Activated CD4-positive, alpha-beta T cell treated with anti-CD3 and anti-CD28 coated beads, Interleukin-2, amount 50 U/mL, for 48 hours (primary cell): ENCODE results near the gene NOX3.
"Not testable (repeated sequence)": the region's sequence is repeated elsewhere in the genome, so short reads cannot be mapped to it uniquely, and the experiment has no call there.

Experiments used
- DNase-seq, 2 experiments: peaks; one replicate each; pipeline ENCODE4 v3.0.0-alpha.2; 2020

Gene NOX3, protein sequence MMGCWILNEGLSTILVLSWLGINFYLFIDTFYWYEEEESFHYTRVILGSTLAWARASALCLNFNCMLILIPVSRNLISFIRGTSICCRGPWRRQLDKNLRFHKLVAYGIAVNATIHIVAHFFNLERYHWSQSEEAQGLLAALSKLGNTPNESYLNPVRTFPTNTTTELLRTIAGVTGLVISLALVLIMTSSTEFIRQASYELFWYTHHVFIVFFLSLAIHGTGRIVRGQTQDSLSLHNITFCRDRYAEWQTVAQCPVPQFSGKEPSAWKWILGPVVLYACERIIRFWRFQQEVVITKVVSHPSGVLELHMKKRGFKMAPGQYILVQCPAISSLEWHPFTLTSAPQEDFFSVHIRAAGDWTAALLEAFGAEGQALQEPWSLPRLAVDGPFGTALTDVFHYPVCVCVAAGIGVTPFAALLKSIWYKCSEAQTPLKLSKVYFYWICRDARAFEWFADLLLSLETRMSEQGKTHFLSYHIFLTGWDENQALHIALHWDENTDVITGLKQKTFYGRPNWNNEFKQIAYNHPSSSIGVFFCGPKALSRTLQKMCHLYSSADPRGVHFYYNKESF

DNA sequence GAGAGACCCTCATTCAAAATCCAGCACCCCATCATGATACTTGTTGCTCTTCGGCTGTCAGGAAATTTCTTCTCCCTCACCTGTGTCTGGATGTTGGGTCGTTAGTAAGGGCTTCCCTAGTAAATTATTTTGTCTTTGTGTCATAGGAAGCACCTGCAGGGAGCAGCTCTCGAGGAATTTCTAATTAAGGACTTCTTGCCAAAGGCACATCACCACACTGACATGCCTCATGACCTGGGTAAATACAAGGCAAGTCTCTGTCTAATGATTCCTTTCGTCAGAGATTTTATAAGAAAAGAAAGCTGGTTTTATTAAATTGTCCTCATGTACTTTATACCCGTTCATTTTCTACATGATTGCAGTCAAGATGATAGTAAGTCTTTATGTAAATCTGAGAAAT, at the start of gene NOX3:
Gene NOX3 (minus strand): TSS at position 74 of the 400 bp plus-strand sequence. CDS start 39 bp downstream, at position 35.
- DNase-seq: no peak

DNA sequence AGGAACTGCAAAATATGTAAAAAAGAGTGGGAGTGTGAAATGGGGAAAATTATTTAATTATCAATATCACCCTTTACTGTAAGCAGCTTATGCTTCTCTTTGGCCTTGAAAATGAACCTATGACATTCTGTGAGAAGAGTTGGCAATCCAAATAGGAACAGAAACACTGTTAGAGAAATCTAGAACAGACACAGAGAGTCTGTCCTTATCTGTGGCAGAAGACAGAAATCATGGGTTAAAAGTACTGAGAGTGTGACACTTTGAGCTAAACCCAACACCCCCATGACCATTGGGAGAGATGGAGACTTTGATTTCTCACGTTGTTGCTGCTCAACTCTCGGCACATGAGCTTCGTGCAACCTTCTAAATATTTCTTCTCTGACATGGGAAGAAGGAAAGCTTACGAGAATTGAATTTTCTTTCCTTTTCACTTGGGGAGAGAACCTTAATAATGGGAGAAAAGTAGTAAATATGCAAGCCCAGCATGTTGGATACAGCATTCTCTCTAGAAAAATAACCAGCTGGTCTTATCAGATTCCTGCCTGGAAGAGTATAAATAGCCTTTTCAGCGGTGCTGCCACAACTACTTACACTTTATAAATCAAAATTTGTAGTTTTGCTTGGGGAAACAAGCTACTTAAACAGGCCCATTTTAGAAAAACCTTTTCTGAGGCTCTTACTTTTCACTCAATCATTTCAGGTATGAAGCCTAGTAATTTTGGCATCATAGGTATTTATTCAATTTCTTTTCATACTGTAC, 49.4 kb upstream of the NOX3 start:
- no peak for DNase-seq

DNA sequence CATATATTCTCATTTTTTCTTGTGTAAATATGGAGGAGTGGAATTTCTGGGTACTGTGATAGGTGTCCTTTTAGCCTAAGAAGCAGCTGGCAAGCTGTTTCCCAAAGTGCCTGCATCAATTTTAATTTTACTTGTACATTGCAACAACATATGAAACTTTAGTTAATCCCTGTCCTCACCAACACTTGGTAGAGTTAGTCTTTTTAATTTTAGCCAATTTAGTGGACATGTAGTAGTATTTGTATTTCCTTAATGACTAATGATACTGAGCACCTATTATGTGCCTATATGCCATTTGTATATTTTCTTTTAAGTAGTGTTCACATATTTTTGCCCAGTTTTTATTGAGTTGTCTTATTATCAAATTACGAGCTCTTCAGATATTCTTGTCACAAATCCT, 46.8 kb upstream of the NOX3 start:
- no peak for DNase-seq

DNA sequence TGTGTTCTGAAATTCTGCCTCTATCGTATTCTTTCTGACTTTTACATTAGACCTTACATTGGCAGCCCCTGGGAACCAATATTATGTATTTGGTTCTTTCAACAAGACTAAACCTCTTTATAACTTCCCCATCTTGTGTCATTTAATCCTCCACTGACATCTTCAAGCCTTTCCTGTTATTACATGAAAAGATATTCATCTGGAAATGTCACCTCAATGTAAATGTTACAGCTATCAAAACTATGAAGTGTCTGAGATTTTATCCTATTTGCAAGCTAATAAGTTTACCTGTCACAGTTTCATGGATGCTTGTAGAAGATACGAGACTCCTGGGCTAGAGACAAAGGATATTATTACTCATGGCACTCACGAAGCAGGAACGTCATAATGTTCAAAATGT, 43.9 kb upstream of the NOX3 start:
- no peak for DNase-seq

DNA sequence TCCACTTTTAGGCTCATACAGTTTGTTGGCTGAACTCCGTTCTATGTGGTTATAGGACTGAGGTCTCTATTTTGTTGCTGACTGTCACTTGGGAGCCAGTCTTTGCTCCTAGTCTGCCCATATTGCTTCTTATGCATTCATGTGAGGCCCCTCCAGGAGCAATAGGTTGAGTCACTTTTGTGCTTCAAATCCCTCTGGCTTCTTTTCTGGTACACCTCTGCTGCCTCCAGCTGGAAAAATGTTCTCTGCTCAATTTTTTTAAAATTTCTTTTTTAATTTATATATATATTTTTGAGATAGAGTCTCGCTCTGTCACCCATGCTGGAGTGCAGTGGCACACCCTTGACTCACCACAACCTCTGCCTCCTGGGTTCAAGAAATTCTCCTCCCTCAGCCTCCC, 42.7 kb upstream of the NOX3 start:
- DNase-seq: no peak

DNA sequence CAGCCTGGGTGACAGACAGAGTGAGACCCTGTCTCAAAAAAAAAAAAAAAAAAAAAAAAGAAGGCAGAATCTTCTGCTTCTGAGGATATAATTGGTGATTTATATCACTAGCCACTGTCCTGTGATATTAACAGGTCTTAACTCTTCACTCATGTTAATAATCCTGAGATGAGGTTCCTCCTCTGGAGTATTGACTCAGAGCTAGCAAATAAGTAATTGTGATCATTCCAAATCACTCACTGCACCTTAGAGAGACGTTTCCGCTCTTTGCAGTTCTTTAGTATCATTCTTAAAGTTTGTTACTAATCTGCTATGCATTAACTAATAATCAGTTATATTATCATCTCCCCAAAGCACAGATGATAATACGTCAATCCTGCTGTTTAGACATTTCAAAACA, 41.6 kb upstream of the NOX3 start:
- DNase-seq: no peak

DNA sequence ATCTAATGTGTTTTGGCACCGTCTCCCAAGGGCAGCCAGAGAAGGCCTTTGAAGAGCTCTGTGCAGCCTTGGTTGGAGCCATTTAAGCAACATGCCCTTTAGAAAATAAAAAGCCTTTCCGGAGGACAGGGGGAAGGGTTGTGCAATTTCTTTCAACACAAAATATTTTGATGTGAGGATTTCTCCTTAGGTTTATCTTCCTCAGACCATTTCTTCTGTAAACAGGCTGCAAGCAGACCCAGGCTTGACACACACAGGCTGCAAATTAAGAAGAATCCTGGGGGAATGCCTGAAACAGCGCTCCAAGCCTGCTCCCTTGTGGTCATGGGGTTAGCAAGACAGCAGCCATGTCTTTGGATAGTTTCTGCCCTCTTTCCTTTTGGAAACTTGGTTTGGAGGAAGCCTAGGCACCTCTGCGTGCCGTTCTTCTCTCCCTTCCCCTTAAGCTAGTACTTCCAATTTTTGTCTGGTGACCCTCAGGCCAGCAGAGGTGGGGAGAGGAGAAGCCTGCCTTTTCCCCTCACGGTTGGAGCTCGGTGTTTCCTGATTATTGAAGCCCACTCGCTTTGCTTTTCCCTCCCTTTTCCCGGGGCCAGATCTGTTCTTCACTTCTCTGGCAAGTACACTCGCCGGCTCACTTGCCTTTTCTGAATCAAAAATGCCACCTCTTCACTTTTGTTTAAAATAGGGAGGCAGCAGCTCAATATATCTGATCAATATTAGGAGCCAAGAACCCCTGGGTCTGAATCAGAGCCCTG, 39.6 kb upstream of the NOX3 start:
- no peak for DNase-seq

DNA sequence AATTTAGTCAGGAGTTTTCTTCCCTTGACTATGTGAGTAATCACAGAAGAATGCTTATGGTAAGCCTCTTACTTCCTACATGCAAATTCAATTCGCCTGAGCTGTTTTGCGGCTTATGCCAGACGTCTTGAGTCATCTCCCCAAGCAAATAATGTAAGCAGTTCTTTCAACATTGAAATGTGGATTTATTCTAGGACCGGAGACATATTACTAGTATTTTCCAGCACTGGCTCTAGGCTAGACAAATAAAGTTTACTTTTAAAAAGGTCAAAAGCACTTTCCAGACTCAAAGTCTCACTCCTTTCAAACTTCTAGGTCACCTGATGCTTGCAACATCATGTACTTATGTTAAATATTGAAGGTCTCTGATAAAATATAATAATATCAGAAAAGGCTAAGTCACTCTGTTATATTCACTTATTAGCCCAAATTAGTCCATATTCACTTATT, 38.1 kb upstream of the NOX3 start:
- DNase-seq: peak in 1 of 2 experiments; percentile 34

DNA sequence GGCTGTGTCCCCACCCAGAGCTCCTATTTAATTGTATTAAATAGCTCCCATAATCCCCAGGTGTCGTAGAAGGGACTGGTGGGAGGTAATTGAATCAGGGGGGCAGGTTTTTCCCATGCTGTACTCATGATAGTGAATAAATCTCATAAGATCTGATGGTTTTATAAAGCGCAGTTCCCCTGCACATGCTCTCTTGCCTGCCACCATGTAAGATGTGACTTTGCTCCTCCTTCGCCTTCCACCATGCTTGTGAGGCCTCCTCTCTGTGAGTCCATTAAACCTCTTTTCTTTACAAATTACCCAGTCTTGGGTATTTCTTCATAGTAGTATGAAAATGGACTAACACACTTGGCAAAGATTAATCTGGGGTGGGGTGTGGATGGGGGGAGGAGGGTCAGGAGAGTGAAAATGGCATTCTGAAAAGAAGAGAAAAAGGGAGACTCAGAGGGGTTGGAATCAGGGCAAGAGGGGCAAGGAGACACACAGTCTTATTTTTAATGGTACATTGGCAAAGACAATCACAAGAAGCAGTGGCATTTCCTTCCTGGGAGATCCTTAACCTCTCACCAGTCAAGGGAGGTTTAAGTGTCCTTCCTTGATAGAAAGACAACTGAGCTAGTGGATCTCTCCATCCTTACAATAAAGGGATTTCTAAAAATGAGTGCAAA, 37.5 kb upstream of the NOX3 start:
- DNase-seq: no peak

DNA sequence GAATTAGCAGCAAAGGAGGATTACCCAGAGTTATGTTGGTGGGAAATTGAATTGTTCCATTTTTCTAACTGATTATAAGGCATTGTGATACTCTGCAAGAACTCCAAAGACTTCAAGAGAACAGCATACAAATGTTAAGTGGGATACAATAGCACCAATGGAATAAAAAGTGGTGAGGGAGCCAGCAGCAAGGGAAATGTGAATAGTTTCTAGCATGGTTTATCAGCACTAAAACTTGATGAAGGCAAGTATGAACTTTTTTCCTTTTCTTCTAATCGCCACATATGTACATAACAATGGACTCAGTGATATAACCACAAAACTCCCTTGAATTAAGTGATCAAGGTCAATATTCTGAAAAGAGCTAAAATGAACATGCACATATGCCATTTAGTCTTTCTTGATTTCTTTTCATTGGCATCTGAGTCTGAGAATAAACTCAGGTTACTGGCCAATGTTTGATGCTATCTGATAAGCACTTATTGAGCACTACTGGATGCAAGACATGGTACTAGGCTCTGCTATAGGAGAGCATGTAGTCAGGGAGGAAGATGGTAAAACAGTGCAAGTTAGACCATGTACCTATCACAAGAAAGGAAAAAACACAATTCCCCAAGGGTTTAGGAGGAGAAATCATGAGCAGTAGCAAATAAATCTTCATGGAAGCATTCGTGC, 36.6 kb upstream of the NOX3 start:
- no peak for DNase-seq

DNA sequence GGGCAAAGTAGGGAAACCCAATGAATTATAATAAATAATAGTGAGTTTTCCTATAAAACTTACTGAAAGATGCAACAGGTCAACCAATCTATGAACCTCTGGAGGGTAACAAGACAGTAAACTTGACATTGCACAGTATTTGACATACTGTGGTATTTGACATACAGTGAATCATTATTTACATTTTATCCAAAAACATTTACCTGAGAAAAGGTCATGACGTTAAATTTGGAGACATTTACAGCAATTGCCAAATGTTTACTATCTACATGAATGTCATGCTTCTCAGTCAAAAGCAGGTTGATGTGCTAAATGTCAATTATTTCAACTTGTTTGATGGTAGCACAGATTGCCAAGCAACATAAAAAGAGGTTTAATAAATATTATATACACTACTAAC, 35.8 kb upstream of the NOX3 start:
- DNase-seq: no peak

DNA sequence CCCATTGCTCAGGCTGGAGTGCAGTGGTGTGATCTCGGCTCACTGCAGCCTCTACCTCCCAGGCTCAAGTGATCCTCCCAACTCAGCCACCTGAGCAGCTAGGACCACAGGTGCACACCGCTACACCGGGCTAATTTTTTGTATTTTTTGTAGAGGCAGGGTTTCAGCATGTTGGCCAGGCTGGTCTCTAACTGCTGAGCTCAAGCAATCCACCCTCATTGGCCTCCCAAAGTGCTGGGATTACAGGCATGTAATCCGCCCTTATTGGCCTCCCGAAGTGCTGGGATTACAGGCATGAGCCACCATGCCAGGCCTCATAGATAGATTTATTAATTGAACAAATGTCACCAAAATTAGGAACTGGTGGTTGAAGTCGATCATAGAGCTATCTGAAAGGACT, 32.6 kb upstream of the NOX3 start:
- not testable (repeated sequence) for DNase-seq

DNA sequence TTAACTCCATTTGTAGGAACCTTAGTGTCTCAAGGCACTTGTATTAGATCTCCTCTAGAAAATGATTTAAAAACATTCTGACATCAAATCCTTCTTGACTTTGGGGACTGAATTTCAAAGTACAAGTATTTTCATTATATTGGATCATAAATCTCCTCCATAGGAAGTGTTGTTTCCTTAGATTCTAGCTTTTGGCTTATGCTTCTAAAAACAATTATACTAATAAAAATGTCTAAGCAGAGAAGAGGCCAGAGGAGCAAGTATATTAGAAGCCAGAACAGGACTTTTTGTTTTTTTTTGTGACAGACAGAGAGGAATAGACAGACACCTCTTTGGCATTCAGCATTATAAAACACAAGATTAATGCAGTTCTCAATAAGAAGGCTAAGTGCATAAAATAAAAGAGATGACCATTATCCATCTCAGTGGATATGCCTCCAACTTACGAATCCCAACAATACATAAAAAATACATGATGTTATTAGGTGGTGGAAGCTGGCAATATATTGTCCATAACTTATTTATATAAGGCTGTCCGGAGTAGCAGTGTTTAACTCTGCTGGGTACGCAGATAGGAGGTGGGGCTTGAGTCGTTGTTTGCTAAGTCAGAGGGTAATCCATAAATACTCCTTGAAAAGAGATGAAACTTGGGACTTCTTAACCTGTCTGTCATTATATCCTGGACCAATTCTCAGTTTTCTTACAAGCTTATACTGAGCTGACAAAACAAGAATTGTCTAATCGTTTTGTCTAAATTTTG, 31.9 kb upstream of the NOX3 start:
- no peak for DNase-seq

DNA sequence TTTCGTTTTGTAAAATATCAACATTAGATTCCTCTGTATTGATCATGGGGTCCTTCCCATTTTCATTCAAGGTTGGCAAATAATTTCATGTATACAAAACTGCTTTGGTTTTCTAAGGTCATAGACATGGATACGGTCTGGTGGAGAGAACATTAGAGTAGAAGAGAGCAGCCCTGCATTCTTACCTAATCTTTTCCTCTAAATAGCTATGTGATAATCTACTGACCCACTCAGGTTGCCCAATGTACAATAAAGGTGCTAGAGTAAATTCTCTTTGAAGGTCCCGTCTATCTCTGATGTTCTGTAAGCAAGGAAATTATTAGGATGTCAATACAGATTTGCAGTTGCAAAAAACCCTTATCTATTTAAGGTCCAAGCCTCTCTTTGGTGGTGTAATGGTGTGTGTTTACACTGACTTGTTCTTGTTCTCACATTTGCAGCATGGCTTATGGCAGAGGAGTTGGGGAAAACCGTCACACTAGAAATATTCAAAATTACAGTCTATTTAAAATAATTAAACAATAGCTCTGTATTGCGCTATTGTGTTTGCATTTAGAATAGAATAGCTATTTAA, 31.2 kb upstream of the NOX3 start:
- no peak for DNase-seq

DNA sequence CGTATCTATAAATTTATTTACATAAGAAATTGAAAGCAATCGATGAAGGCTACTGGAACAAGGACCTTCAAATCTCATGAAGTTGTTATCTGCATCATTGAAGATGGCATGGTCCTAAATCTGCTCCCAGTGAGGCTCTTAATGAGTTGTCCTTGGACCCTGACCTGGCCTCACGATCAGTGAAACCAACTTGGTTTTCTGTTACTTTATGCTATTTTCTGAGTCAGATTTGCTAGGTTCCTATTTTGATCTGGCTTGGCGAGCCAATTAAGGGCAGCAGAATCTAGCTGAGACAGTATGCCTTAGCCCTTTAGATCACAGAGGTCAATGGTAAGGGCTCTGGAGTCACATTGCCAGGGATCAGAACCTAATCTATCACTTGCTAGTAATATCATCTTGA, 30.1 kb upstream of the NOX3 start:
- no peak for DNase-seq

DNA sequence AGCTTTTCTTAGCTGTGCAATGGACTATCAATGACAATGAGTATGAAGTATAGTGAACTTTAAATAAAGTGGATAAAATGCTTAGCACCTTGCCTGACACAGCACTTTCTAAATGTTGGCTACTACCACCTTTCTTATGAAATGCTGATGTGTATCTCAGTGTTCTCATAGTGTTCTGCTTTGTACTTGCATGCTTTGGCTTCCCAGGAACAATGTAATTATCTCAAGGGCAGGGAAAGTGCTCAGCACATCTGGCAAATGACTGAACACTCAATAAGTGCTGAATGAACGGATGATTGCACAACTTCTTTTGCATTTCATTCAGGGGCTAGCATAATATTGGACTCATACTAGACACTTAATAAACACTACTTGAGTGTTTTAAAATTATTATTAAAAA, 28.2 kb upstream of the NOX3 start:
- no peak for DNase-seq

DNA sequence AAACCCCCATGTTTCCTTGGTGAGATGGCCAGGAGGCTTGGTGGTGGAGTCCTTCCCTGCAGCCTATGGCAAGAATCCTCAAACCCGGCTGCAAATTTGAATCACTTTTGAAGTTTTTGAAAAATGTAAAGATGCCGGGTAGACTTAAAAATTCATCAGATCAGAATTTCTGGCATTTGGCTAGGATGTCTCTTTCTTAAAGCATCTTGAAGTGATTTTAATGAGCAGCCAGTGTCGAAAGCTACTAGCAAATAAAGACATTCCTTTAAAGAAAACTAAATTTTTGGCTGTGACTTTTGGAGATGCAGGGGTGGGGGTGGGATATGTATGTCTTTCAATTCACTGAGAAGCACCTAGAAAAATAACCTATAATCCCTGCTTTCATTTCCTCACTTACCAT, 25.6 kb upstream of the NOX3 start:
- no peak for DNase-seq

DNA sequence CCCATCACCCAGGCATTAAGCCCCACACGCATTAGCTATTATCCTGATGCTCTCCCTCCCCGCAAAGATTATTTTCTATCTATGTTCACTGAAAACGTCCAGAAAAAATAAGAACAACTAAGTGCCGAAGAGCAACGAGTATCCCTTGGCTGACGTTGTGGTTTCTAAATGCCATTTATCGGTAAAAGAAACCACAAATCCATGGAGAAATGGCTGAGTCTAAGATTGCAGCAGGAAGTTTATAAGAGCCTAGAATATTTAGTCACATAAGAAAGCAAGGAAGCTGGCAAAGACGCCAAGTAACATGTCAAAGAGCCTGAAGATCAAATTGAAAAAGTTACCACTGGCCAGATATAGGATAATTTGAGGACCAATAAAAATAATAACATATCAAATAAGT, 18.1 kb upstream of the NOX3 start:
- no peak for DNase-seq

DNA sequence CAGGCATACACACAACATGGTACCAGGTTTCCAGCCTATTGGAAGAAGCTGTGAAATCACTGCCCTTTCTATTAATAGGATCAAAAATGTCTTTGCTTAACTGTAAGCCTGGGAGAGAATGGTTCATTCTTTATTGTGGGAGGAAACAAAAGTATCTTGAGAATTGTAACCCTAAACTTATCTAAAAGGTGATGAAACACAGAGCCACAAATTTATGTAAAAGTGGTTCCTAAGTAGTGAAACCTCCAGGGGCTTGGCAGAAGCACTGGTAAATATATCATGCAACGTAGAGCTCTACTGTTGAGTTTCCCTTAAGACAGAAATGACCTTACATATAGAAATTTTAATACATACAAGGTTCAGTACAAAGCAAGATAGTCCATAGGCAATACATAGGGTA, 17.2 kb upstream of the NOX3 start:
- no peak for DNase-seq

DNA sequence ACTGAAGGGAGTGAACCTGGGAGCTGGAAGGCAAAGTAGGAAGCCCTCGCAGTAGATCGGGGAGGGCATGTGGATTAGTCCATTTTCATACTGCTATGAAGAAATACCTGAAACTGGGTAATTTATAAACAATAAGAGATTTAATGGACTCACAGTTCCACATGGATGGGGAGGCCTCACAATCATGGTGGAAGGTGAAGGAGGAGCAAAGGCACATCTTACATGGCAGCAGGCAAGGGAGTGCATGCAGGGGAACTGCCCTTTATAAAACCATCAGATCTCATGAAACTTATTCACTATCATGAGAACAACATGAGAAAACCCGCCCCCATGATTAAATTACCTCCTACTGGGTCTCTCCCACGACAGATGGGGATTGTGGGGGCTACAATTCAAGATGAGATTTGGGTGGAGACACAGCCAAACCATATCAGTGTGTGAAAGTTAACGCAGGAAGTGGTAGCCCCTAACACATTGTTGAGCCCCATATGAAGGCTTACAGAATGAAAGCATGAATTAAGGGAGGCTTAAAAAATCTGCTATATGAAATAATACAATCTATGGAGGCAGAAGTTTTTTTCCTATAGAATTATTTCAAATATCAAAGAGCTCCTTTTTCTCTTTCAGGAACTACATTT, 15.5 kb upstream of the NOX3 start:
- not testable (repeated sequence) for DNase-seq
